A549 treated with AZD9567 at 1 μM for 4 hours (cell line): Measurements from ENCODE around the gene OR4S2. TPM values are rescaled to one million over a fixed set of nuclear protein-coding genes. Genes with fewer than 3 reads are reported as not detected.

Experiments
- total RNA-seq: library from RNA; stranded (reverse); fragments of 200-300 nt; extraction: Qiagen RNA extraction; gene quantifications from 5 replicates; pipeline ENCODE4 v1.2.3, GENCODE V29; 2022; ENCODE audit not compliant: insufficient read depth

The OR4S2 gene, protein sequence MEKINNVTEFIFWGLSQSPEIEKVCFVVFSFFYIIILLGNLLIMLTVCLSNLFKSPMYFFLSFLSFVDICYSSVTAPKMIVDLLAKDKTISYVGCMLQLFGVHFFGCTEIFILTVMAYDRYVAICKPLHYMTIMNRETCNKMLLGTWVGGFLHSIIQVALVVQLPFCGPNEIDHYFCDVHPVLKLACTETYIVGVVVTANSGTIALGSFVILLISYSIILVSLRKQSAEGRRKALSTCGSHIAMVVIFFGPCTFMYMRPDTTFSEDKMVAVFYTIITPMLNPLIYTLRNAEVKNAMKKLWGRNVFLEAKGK
- not detected in 5 replicates for total RNA-seq

DNA sequence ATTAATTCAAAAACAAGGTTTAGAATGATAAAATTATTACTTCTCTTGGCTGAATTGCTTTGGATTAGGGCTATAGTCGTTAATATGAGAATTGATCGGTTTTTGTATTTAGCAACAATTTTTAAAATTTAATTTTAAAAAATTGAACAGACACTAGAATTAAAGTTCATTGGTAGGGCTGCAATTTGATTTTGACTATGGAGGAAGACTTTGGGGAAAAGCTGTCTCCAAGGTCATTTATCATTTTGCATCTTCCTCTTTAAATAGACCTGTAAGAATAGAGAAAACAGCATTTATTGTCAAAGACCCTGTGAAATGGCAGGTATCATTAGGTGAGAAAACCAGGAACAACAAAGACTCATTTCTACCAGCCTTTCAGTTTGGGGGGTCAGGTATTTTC lies at the start of gene OR4S2:
OR4S2 (plus strand) TSS at position 301 of the 400 bp plus-strand sequence. CDS start 2,577 bp downstream, outside the sequence.

DNA sequence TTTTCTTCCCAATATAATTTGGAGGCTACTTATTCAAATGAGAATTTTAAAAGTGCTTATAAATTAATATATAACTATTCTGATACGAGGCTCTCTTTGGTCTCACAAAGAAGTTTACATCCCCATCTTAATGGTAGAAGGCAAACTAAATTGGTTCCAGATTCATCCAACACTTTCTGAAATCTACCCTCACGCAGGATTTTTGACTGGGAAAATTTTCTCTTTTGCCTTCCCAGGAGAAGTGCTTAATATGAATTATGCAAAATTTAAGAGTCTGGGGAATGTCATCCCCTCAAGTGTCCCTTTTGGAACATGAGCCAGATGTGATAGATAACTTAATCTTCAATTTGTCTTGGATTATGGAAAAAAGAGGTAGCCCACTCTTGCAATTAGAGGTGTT lies 40.6 kb upstream of the OR4S2 start, which contains the start of gene OR4C11:
OR4C11 (minus strand) TSS at position 101 of the 400 bp plus-strand sequence. CDS start 3,272 bp downstream, outside the sequence.

DNA sequence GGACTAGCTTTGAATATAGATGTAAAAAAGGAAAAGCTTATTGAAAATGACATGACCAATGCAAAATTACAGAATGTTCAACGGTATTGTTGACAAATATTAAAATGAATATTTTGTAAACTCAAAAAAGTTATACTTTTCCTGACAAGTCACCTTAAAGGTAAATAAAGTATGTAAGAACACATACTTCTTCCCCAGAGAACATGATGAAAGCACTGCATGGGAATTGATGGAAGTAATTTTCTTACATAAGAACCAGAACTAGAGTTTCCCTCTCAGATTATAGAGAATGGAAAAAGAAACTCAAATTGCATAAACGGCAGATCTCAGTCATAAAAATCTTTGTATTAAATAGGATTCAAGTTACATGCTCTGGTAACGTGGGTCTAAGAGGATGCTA lies 13.3 kb upstream of the OR4S2 start, which contains the start of gene OR4P4:
OR4P4 (plus strand) TSS at position 301 of the 400 bp plus-strand sequence.

DNA sequence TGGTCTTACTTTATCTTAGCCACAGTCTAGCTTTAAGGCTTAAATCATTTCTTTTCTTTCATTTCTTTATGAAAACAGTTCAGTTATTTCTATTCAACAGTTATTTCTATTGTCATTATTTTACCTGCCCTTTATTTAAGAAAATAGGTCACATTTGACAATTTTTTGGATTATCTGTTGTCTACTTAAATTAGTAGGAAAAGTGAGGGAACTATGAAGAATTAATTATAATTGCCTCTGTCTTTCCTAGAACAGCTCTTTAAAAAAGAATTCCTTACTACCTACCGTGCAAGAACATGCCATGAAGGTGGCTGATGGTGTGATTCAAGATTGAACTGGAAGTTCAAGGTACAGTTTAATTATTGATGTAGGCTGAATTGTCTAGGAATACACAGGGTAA lies 13.8 kb downstream of the OR4S2 start, which contains the start of gene OR4C6:
OR4C6 (plus strand) TSS at position 301 of the 400 bp plus-strand sequence. CDS start 2,966 bp downstream, outside the sequence.

Other genes starting within 250 kb of the OR4S2 start
- not detected in 5 replicates for gene OR4C15, start 93.9 kb upstream of the OR4S2 start, total RNA-seq
- gene OR4C16, start 76.2 kb upstream of the OR4S2 start, total RNA-seq: not detected in 5 replicates
- not detected in 5 replicates for gene OR4C11, start 40.7 kb upstream of the OR4S2 start, total RNA-seq
- gene OR4P4, start 13.2 kb upstream of the OR4S2 start, total RNA-seq: not detected in 5 replicates
- not detected in 5 replicates for gene OR4C6, start 13.9 kb downstream of the OR4S2 start, total RNA-seq
- gene OR5D13, start 125.1 kb downstream of the OR4S2 start, total RNA-seq: not detected in 5 replicates
- not detected in 5 replicates for gene OR5D14, start 147.2 kb downstream of the OR4S2 start, total RNA-seq
- not detected in 5 replicates for gene OR5L1, start 163.0 kb downstream of the OR4S2 start, total RNA-seq
- gene OR5D18, start 171.3 kb downstream of the OR4S2 start, total RNA-seq: not detected in 5 replicates
- not detected in 5 replicates for gene OR5L2, start 178.9 kb downstream of the OR4S2 start, total RNA-seq
- gene OR5D16, start 190.4 kb downstream of the OR4S2 start, total RNA-seq: not detected in 5 replicates
- gene TRIM51, start 235.0 kb downstream of the OR4S2 start, total RNA-seq: not detected in 5 replicates